Choroid plexus epithelial cell (primary cell): ENCODE results near the gene TAF1B.

Experiments
- DNase-seq: peaks from one replicate; pipeline ENCODE4 v3.0.0-alpha.2; 2010; ENCODE audit warnings: low read depth
- H3K4me3 ChIP-seq: 2 replicates; pipeline ENCODE4 v1.5.1; 2011; ENCODE audit warnings: low read depth, mild to moderate bottlenecking, control low read depth, low read length, moderate library complexity
- CTCF ChIP-seq: conservative IDR thresholded peaks from 2 replicates; pipeline ENCODE4 v1.5.1; 2011; ENCODE audit warnings: low read depth, mild to moderate bottlenecking, control low read depth, inconsistent platforms, low read length, moderate library complexity

TAF1B gene

GRCh38 chr2:9814129-9814868 lies 29.0 kb upstream of the TAF1B start:
- peak overlapping the region; percentile 39 for H3K4me3 ChIP-seq
- TF ChIP-seq CTCF, result no peak

DNA sequence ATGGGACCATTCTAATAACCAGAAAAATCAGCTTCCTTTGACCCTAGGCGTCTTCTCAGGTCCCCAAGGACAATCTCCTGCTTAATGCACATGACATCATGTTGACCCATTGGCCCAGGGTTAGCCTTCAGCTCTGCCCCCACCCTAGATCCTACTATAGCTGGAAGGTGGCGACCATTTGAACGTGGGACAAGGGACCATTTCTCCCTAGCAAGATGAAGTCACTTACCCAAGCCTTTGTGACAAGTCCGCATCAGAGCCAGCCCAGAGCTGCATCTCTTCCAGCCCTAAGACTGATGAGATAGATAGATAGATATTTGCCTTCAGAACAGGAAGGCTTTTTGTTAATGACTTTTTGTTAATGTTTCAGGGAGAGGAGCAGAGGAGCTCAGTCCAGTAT lies 28.2 kb upstream of the TAF1B start:
- DNase-seq, result no peak
- TF ChIP-seq CTCF, result no peak
- no peak overlapping the region for H3K4me3 ChIP-seq

More at GRCh38 chr2:9814129-9814868, 29.0 kb upstream of the TAF1B start:
- no peak for DNase-seq

- no peak for TF ChIP-seq CTCF
- H3K4me3 ChIP-seq, result no peak overlapping the region
- no peak for DNase-seq
These were observed 27.4 kb upstream of the TAF1B start for GRCh38 chr2:9815844-9816279.

- DNase-seq, result no peak
- H3K4me3 ChIP-seq, result no peak overlapping the region
- no peak for TF ChIP-seq CTCF
These were observed 25.2 kb upstream of the TAF1B start for GRCh38 chr2:9818097-9818496.

DNA sequence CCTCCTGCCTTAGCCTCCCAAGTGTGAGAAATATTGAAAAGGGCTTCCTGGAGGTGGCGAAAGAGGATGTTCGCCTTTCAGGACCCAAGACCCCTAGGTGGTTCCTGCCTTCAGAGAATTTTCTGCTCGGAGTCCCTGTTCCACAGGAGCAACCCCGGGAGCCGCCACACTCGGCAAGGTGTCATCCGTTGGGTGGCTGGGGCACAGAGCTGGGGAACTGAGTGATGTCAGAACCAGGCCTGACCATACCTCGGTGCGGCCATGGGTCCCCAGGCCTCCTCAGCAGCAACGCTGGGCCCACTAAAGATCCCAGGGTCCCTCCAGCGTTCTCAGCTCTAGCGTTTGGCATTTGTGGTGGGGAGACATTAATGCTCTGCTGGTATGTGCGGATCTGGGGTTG lies 23.7 kb upstream of the TAF1B start:
- no peak overlapping the region for H3K4me3 ChIP-seq
- no peak for TF ChIP-seq CTCF
- no peak for DNase-seq

GRCh38 chr2:9820020-9820973 lies 23.0 kb upstream of the TAF1B start:
- no peak for DNase-seq
- TF ChIP-seq CTCF, result no peak

More at GRCh38 chr2:9820020-9820973, 23.0 kb upstream of the TAF1B start:
- H3K4me3 ChIP-seq, result no peak overlapping the region
